Naive thymus-derived CD4-positive, alpha-beta T cell (primary cell): Measurements from ENCODE around the gene CARD9. TPM values are rescaled to one million over a fixed set of nuclear protein-coding genes. Genes with fewer than 3 reads are reported as not detected.

Experiments used
- ATAC-seq: fragments of 150-1000 bp; cut with Tn5 transposase; 2 replicates; pipeline ENCODE4 v1.10.0; 2021; ENCODE audit warnings: mild to moderate bottlenecking, moderate library complexity
- CTCF ChIA-PET: fragments of 350-600 bp; sonication (Branson Sonifier 250); formaldehyde crosslinking; loops from one replicate; lab custom pipeline; 2021; ENCODE audit warnings: antibody characterized with exemption; lab: Charles Lee
- POLR2A ChIA-PET: fragments of 350-600 bp; sonication (Branson Sonifier 250); formaldehyde crosslinking; loops from one replicate; lab custom pipeline; 2021; ENCODE audit warnings: antibody characterized with exemption, inconsistent platforms; lab: Charles Lee
- DNase-seq, 9 donors: peaks; one replicate each; pipeline versions ENCODE4 v3.0.0 to v3.0.0-alpha.2; 2020 to 2022; ENCODE audit warnings: mixed read lengths in 1 of 9
- H3K27ac ChIP-seq: one replicate; pipeline ENCODE4 v1.7.0; 2013; ENCODE audit warnings: mild to moderate bottlenecking, low read depth, low read length, moderate library complexity
- H3K27me3 ChIP-seq, 2 donors: one replicate each; pipeline ENCODE4 v1.7.0; 2013; ENCODE audit warnings: low read length in 2 of 2, mild to moderate bottlenecking in 2 of 2, moderate library complexity in 2 of 2; ENCODE audit not compliant: control insufficient read depth in 2 of 2, insufficient read depth in 2 of 2
- H3K36me3 ChIP-seq, 3 experiments: 1 replicate in 2 of 3; 2 replicates in 1 of 3; pipeline ENCODE4 v1.7.0; 2013; ENCODE audit warnings: low read length in 3 of 3, mild to moderate bottlenecking in 3 of 3, moderate library complexity in 1 of 3; ENCODE audit not compliant: insufficient read depth in 3 of 3, control insufficient read depth in 2 of 3
- H3K4me1 ChIP-seq, 2 donors: one replicate each; pipeline ENCODE4 v1.7.0; 2013; ENCODE audit warnings: low read length in 2 of 2, mild to moderate bottlenecking in 2 of 2, moderate library complexity in 1 of 2; ENCODE audit not compliant: control insufficient read depth in 2 of 2, insufficient read depth in 2 of 2
- H3K4me3 ChIP-seq: 2 replicates; pipeline ENCODE4 v1.7.0; 2013; ENCODE audit warnings: mild to moderate bottlenecking, low read length
- H3K9me3 ChIP-seq, 3 experiments: 1 replicate in 2 of 3; 2 replicates in 1 of 3; pipeline ENCODE4 v1.7.0; 2013; ENCODE audit warnings: low read length in 3 of 3; ENCODE audit not compliant: control insufficient read depth in 2 of 3
- H3K27ac Mint-ChIP-seq, 9 donors: one replicate each; pipeline ENCODE4 v1.8.0; 2020 to 2022; ENCODE audit warnings: mixed read lengths in 9 of 9, mild to moderate bottlenecking in 8 of 9, moderate library complexity in 5 of 9, inconsistent platforms in 2 of 9
- H3K27me3 Mint-ChIP-seq, 5 donors: one replicate each; pipeline ENCODE4 v1.8.0; 2021 to 2022; ENCODE audit warnings: mixed read lengths in 5 of 5, mild to moderate bottlenecking in 1 of 5
- H3K36me3 Mint-ChIP-seq, 5 donors: one replicate each; pipeline ENCODE4 v1.8.0; 2020 to 2022; ENCODE audit warnings: mixed read lengths in 5 of 5, mild to moderate bottlenecking in 3 of 5, inconsistent platforms in 1 of 5
- H3K4me1 Mint-ChIP-seq, 7 donors: one replicate each; pipeline ENCODE4 v1.8.0; 2020 to 2022; ENCODE audit warnings: mixed read lengths in 7 of 7, mild to moderate bottlenecking in 3 of 7, inconsistent platforms in 1 of 7
- H3K4me3 Mint-ChIP-seq, 10 donors: one replicate each; pipeline ENCODE4 v1.8.0; 2020 to 2022; ENCODE audit warnings: mild to moderate bottlenecking in 10 of 10, mixed read lengths in 10 of 10, moderate library complexity in 6 of 10, inconsistent platforms in 2 of 10
- H3K9me3 Mint-ChIP-seq, 11 donors: one replicate each; pipeline ENCODE4 v1.8.0; 2020 to 2022; ENCODE audit warnings: mixed read lengths in 11 of 11, mild to moderate bottlenecking in 4 of 11, inconsistent platforms in 1 of 11, moderate library complexity in 1 of 11
- intact Hi-C, 2 donors: fragments of 100-400 bp; cut with micrococcal nuclease; formaldehyde crosslinking; loops; one replicate each; pipeline ENCODE4 v1.15.1; 2023
- polyA plus RNA-seq, 2 donors: library from polyadenylated mRNA; unstranded; fragments of 300-500 nt; fragmentation: Illumina TruSeq; gene quantifications; one replicate each; pipeline ENCODE4 v1.2.3, GENCODE V29; 2021
- total RNA-seq, 6 experiments: library from RNA in 5 of 6; stranded (reverse) in 5 of 6; gene quantifications; 1 replicate in 5 of 6; 2 replicates in 1 of 6; pipeline ENCODE4 v1.2.3 and lab custom pipeline; 2021 to 2026

The CARD9 gene
- total and polyA plus RNA-seq, 7 experiments from 2014 or later: 0.10 to 19.9 (median 1.1) TPM

GRCh38 chr9:136395020-136395340, 21.5 kb upstream of the CARD9 start:
- Mint-ChIP-seq H3K36me3 (peaks cover 0 to 26% (median 6%) of the 10 kb centered on the region in 5 donors), H3K27ac (peak overlapping the region in 1 of 9 donors; percentile 38), H3K9me3 (no peaks in the 10 kb centered on the region), H3K4me3 (no peak overlapping the region), H3K4me1 (peaks cover 8 to 22% (median 11%) of the 10 kb centered on the region in 7 donors), H3K27me3 (no peaks in the 10 kb centered on the region)
- H3K9me3 ChIP-seq: no peaks in the 10 kb centered on the region
- POLR2A ChIA-PET: interaction anchor here (0.9 kb wide), 1 partner anchor 13 kb away, joined by 4 read pairs; no protein-coding TSS in a partner anchor
- DNase-seq: no peak
- H3K36me3 ChIP-seq: peaks cover 3 to 75% (median 18%) of the 10 kb centered on the region in 3 experiments
- H3K27ac ChIP-seq: no peak overlapping the region
- peaks cover 7 to 11% of the 10 kb centered on the region in 2 donors for H3K4me1 ChIP-seq
- CTCF ChIA-PET: no interaction called here
- ATAC-seq: no peak
- H3K27me3 ChIP-seq: no peaks in the 10 kb centered on the region
- intact Hi-C loops: no loop called here
- H3K4me3 ChIP-seq: no peak overlapping the region

- no peak for ATAC-seq
- Mint-ChIP-seq H3K27me3 (no peaks in the 10 kb centered on the region), H3K27ac (no peak overlapping the region), H3K9me3 (no peaks in the 10 kb centered on the region), H3K36me3 (peaks cover 0 to 31% (median 10%) of the 10 kb centered on the region in 5 donors), H3K4me1 (peaks cover 8 to 22% (median 11%) of the 10 kb centered on the region in 7 donors), H3K4me3 (no peak overlapping the region)
- CTCF ChIA-PET: no interaction called here
- Histone ChIP-seq H3K36me3 (peaks cover 3 to 81% (median 18%) of the 10 kb centered on the region in 3 experiments), H3K27me3 (no peaks in the 10 kb centered on the region), H3K27ac (no peak overlapping the region), H3K4me1 (peaks cover 7 to 11% of the 10 kb centered on the region in 2 donors), H3K9me3 (no peaks in the 10 kb centered on the region), H3K4me3 (no peak overlapping the region)
- POLR2A ChIA-PET: interaction anchor here (0.7 to 0.9 kb wide), 2 partner anchors 14 to 15 kb away, joined by 3 to 4 read pairs; no protein-coding TSS in a partner anchor
- no peak for DNase-seq
- intact Hi-C loops: no loop called here
These were observed 21.0 kb upstream of the CARD9 start for GRCh38 chr9:136394312-136395019.

- DNase-seq: no peak
- Mint-ChIP-seq H3K4me1 (peaks cover 0 to 13% (median 3%) of the 10 kb centered on the region in 7 donors), H3K9me3 (no peaks in the 10 kb centered on the region), H3K36me3 (peaks cover 0 to 37% (median 10%) of the 10 kb centered on the region in 5 donors), H3K27me3 (no peaks in the 10 kb centered on the region), H3K4me3 (no peak overlapping the region), H3K27ac (no peak overlapping the region)
- CTCF ChIA-PET: no interaction called here
- intact Hi-C loops: no loop called here
- peaks cover 0 to 4% of the 10 kb centered on the region in 2 donors for H3K4me1 ChIP-seq
- POLR2A ChIA-PET: no interaction called here
- ATAC-seq: no peak
- H3K27ac ChIP-seq: no peak overlapping the region
- H3K9me3 ChIP-seq: no peaks in the 10 kb centered on the region
- no peak overlapping the region for H3K4me3 ChIP-seq
- no peaks in the 10 kb centered on the region for H3K27me3 ChIP-seq
- peaks cover 3 to 90% (median 18%) of the 10 kb centered on the region in 3 experiments for H3K36me3 ChIP-seq
These were observed 20.1 kb upstream of the CARD9 start for GRCh38 chr9:136393531-136393930.

GRCh38 chr9:136392538-136393449, 19.3 kb upstream of the CARD9 start:
- Mint-ChIP-seq H3K27me3 (no peaks in the 10 kb centered on the region), H3K27ac (no peak overlapping the region), H3K4me3 (no peak overlapping the region), H3K9me3 (no peaks in the 10 kb centered on the region), H3K4me1 (peaks cover 0 to 7% (median 0%) of the 10 kb centered on the region in 7 donors), H3K36me3 (peaks cover 0 to 38% (median 11%) of the 10 kb centered on the region in 5 donors)
- ChIA-PET POLR2A (interaction anchor here (0.6 to 1.5 kb wide), 2 partner anchors 11 to 16 kb away, joined by 3 read pairs; no protein-coding TSS in a partner anchor), CTCF (no interaction called here)
- ATAC-seq (no peak), DNase-seq (no peak)
- intact Hi-C loops: no loop called here
- Histone ChIP-seq H3K36me3 (peaks cover 6 to 88% (median 18%) of the 10 kb centered on the region in 3 experiments), H3K27me3 (no peaks in the 10 kb centered on the region), H3K4me1 (no peaks in the 10 kb centered on the region), H3K27ac (no peak overlapping the region), H3K4me3 (no peak overlapping the region), H3K9me3 (no peaks in the 10 kb centered on the region)

GRCh38 chr9:136391737-136392537, 18.5 kb upstream of the CARD9 start:
- ChIA-PET POLR2A (interaction anchor here (0.6 to 1.5 kb wide), 2 partner anchors 12 to 17 kb away, joined by 3 read pairs; no protein-coding TSS in a partner anchor), CTCF (no interaction called here)
- H3K27ac Mint-ChIP-seq: no peak overlapping the region
- no peak for DNase-seq
- no peak overlapping the region for H3K4me3 Mint-ChIP-seq
- no peaks in the 10 kb centered on the region for H3K27me3 Mint-ChIP-seq
- H3K9me3 ChIP-seq: no peaks in the 10 kb centered on the region
- no peaks in the 10 kb centered on the region for H3K9me3 Mint-ChIP-seq
- no peak overlapping the region for H3K27ac ChIP-seq
- no peak overlapping the region for H3K4me3 ChIP-seq
- H3K36me3 ChIP-seq: peaks cover 6 to 91% (median 17%) of the 10 kb centered on the region in 3 experiments
- no peaks in the 10 kb centered on the region for H3K27me3 ChIP-seq
- peaks cover 0 to 4% (median 0%) of the 10 kb centered on the region in 7 donors for H3K4me1 Mint-ChIP-seq
- H3K4me1 ChIP-seq: no peaks in the 10 kb centered on the region
- intact Hi-C loops: no loop called here
- peaks cover 0 to 41% (median 17%) of the 10 kb centered on the region in 5 donors for H3K36me3 Mint-ChIP-seq
- ATAC-seq: no peak

GRCh38 chr9:136389396-136389795, 15.9 kb upstream of the CARD9 start:
- Mint-ChIP-seq H3K9me3 (no peaks in the 10 kb centered on the region), H3K4me3 (no peak overlapping the region), H3K36me3 (peaks cover 0 to 43% (median 26%) of the 10 kb centered on the region in 5 donors), H3K27me3 (no peaks in the 10 kb centered on the region), H3K4me1 (peaks cover 8 to 18% (median 15%) of the 10 kb centered on the region in 7 donors), H3K27ac (no peak overlapping the region)
- ATAC-seq (no peak), DNase-seq (no peak)
- POLR2A ChIA-PET: interaction anchor here (1.6 kb wide), 1 partner anchor 21 kb away, joined by 3 read pairs; the partner anchor contains the start of genes ENTR1 and PMPCA
- Histone ChIP-seq H3K27me3 (no peaks in the 10 kb centered on the region), H3K4me1 (peaks cover 8 to 17% of the 10 kb centered on the region in 2 donors), H3K27ac (no peak overlapping the region), H3K36me3 (peaks cover 0 to 73% (median 6%) of the 10 kb centered on the region in 3 experiments), H3K9me3 (no peaks in the 10 kb centered on the region), H3K4me3 (no peak overlapping the region)
- intact Hi-C loops: no loop called here
- CTCF ChIA-PET: interaction anchor here (1.5 kb wide), 1 partner anchor 12 kb away, joined by 8 read pairs; no protein-coding TSS in a partner anchor
